Caco-2 (cell line): ENCODE measurements around the gene SLC2A11. TPM values are rescaled to one million over a fixed set of nuclear protein-coding genes. Genes with fewer than 3 reads are reported as not detected.

Experiments used
- BruUV-seq: library from RNA; stranded (reverse); fragments of 400-500 nt; replicated peaks from 2 replicates; lab custom pipeline; 2021; lab: Mats Ljungman, UMichigan
- CTCF ChIA-PET: fragments of 300-600 bp; sonication (Branson Sonifier 250); formaldehyde crosslinking; loops from one replicate; lab custom pipeline; 2022; ENCODE audit warnings: antibody characterized with exemption; lab: Charles Lee
- POLR2A ChIA-PET: fragments of 300-600 bp; sonication (Branson Sonifier 250); formaldehyde crosslinking; loops from one replicate; lab custom pipeline; 2022; ENCODE audit warnings: antibody characterized with exemption; lab: Charles Lee
- DNase-seq, 2 experiments: peaks; one replicate each; pipeline versions ENCODE4 v3.0.0 to v3.0.0-alpha.2; 2020 to 2022
- H3K27me3 ChIP-seq: replicated peaks from 2 replicates; pipeline ENCODE4 v1.6.0; 2011; ENCODE audit warnings: low read length; ENCODE audit not compliant: control insufficient read depth, insufficient read depth
- H3K36me3 ChIP-seq: 2 replicates; pipeline ENCODE4 v1.5.1; 2011; ENCODE audit warnings: low read length; ENCODE audit not compliant: control insufficient read depth, insufficient read depth
- H3K4me1 ChIP-seq: fragments of 250-450 bp; sonication (Bioruptor Pico); 2 replicates; pipeline ENCODE4 v1.5.1; 2020; ENCODE audit warnings: mild to moderate bottlenecking
- H3K4me3 ChIP-seq: 2 replicates; pipeline ENCODE4 v1.5.1; 2011; ENCODE audit warnings: low read depth, mild to moderate bottlenecking, control low read depth, low read length
- H3K9me3 ChIP-seq: fragments of 250-450 bp; sonication (Bioruptor Pico); 2 replicates; pipeline ENCODE4 v1.5.1; 2020; ENCODE audit warnings: mild to moderate bottlenecking, moderate library complexity
- H3K27ac Mint-ChIP-seq: one replicate; pipeline ENCODE4 v1.8.0; 2022; ENCODE audit warnings: mixed read lengths; ENCODE audit not compliant: unreplicated experiment
- H3K27me3 Mint-ChIP-seq: one replicate; pipeline ENCODE4 v1.8.0; 2022; ENCODE audit warnings: mixed read lengths; ENCODE audit not compliant: insufficient read depth, unreplicated experiment
- H3K36me3 Mint-ChIP-seq: one replicate; pipeline ENCODE4 v1.8.0; 2022; ENCODE audit warnings: mild to moderate bottlenecking, mixed read lengths; ENCODE audit not compliant: insufficient read depth, unreplicated experiment
- H3K4me1 Mint-ChIP-seq: one replicate; pipeline ENCODE4 v1.8.0; 2022; ENCODE audit warnings: low read depth, mixed read lengths; ENCODE audit not compliant: unreplicated experiment
- H3K4me3 Mint-ChIP-seq: one replicate; pipeline ENCODE4 v1.8.0; 2022; ENCODE audit warnings: mild to moderate bottlenecking, moderate library complexity, mixed read lengths; ENCODE audit not compliant: unreplicated experiment
- H3K9me3 Mint-ChIP-seq: one replicate; pipeline ENCODE4 v1.8.0; 2022; ENCODE audit warnings: mixed read lengths; ENCODE audit not compliant: unreplicated experiment
- CTCF ChIP-seq, 2 experiments: fragments of 200-600 bp in 1 of 2; IDR thresholded peaks; 1 replicate in 1 of 2; 2 replicates in 1 of 2; pipeline versions ENCODE4 v1.5.1 to v1.8.0; 2011 to 2022; ENCODE audit warnings: antibody characterized with exemption in 1 of 2, control low read depth in 1 of 2, inconsistent platforms in 1 of 2, low read depth in 1 of 2, low read length in 1 of 2, mild to moderate bottlenecking in 1 of 2, moderate library complexity in 1 of 2; ENCODE audit not compliant: insufficient read depth in 1 of 2, severe bottlenecking in 1 of 2, unreplicated experiment in 1 of 2
- intact Hi-C: fragments of 100-400 bp; cut with micrococcal nuclease; formaldehyde crosslinking; loops from one replicate; pipeline ENCODE4 v1.10.0; 2022; ENCODE audit not compliant: unreplicated experiment
- total RNA-seq: library from RNA; stranded (reverse); gene quantifications from 2 replicates; pipeline ENCODE4 v1.2.3, GENCODE V29; 2022

SLC2A11 gene
- total RNA-seq, 1 experiment from 2014 or later, result 32.4 TPM

- Histone ChIP-seq H3K9me3 (no peaks in the 10 kb centered on the region), H3K36me3 (no peaks in the 10 kb centered on the region), H3K4me1 (peaks cover 8% of the 10 kb centered on the region), H3K27me3 (no peaks in the 10 kb centered on the region), H3K4me3 (no peak overlapping the region)
- H3K4me3 Mint-ChIP-seq, result no peak overlapping the region
- H3K4me1 Mint-ChIP-seq, result no peaks in the 10 kb centered on the region
- TF ChIP-seq CTCF (IDR thresholded peaks at IDR 0.05; ENCODE audit: insufficient read depth in 1 of 2, low read depth in 1 of 2, low read length in 1 of 2, severe bottlenecking in 1 of 2, unreplicated experiment in 1 of 2), result no peak
- ChIA-PET POLR2A (interaction anchor here (0.6 to 1.5 kb wide), 3 partner anchors 12 to 83 kb away, joined by 3 to 17 read pairs (median 3); partner anchors contain the start of gene SLC2A11), CTCF (interaction anchor here (0.5 to 1.3 kb wide), 2 partner anchors 92 to 109 kb away, joined by 3 to 9 read pairs; no protein-coding TSS in a partner anchor)
- BruUV-seq, result no TSS peak
- no peak for DNase-seq
- no peaks in the 10 kb centered on the region for H3K9me3 Mint-ChIP-seq
- intact Hi-C loops, result loop anchor here (5.0 kb wide), 1 partner anchor 303 kb away; no protein-coding TSS in a partner anchor
- H3K27me3 Mint-ChIP-seq, result no peaks in the 10 kb centered on the region
- H3K36me3 Mint-ChIP-seq, result peaks cover 6% of the 10 kb centered on the region
- no peak overlapping the region for H3K27ac Mint-ChIP-seq
Measured at GRCh38 chr22:23845265-23846080, 12.2 kb upstream of the SLC2A11 start.

DNA sequence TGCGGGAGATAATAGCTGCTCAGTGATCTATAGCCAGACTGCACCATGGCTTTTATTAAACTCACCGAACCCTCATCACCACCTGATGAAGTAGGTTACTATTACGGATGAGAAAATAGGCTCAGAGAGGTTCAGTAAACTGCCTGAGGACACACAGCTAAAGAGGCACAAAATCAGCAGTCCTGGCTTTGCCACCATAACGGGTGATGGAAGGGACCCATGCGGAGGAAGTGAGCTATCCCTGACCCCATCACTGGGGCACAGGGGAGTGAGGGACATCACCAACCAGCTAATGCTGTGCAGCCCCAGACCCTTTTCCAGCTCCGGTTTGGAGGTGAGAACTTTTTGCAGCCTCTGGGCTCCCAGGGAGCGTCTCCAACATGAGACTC is 11.6 kb upstream of the SLC2A11 start:
- Mint-ChIP-seq H3K36me3 (peaks cover 6% of the 10 kb centered on the region), H3K27ac (no peak overlapping the region), H3K4me3 (no peak overlapping the region), H3K9me3 (no peaks in the 10 kb centered on the region), H3K4me1 (no peaks in the 10 kb centered on the region), H3K27me3 (no peaks in the 10 kb centered on the region)
- intact Hi-C loops, result loop anchor here (5.0 kb wide), 1 partner anchor 304 kb away; no protein-coding TSS in a partner anchor
- CTCF ChIA-PET, result interaction anchor here (0.5 to 1.3 kb wide), 3 partner anchors 71 to 110 kb away, joined by 3 to 9 read pairs (median 3); no protein-coding TSS in a partner anchor
- Histone ChIP-seq H3K4me1 (peaks cover 8% of the 10 kb centered on the region), H3K4me3 (no peak overlapping the region), H3K36me3 (no peaks in the 10 kb centered on the region), H3K9me3 (no peaks in the 10 kb centered on the region), H3K27me3 (no peaks in the 10 kb centered on the region)
- TF ChIP-seq CTCF (IDR thresholded peaks at IDR 0.05; ENCODE audit: insufficient read depth in 1 of 2, low read depth in 1 of 2, low read length in 1 of 2, severe bottlenecking in 1 of 2, unreplicated experiment in 1 of 2), result no peak
- DNase-seq, result no peak
- POLR2A ChIA-PET, result interaction anchor here (0.6 to 1.5 kb wide), 2 partner anchors 12 to 83 kb away, joined by 3 to 17 read pairs; partner anchors contain the start of gene SLC2A11
- no TSS peak for BruUV-seq

DNA sequence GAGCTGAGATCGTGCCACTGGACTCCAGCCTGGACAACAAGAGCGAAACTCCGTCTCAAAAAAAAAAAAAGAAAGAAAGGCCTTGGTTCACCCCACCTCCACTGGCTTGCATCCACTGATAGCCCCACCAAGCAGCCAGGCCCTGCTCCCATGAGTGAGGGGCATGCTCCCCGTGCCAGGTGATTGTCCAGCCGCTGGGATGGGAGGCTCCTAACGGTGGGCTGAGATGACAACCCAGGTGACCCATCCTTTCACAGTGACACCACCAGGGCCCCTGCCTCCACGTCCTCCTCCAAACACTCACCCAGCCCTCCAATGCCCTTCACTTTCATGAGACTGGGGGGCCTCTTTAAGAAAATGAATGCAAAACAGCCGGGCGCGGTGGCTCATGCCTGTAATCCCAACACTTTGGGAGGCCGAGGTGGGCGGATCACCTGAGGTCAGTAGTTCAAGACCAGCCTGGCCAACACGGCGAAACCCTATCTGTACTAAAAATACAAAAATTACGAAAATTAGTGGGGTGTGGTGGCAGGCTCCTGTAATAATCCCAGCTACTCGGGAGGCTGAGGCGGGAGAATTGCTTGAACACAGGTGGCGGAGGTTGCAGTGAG is 10.3 kb upstream of the SLC2A11 start:
- ChIA-PET POLR2A (interaction anchor here (0.6 kb wide), 1 partner anchor 10 kb away, joined by 4 read pairs; the partner anchor contains the start of gene SLC2A11), CTCF (interaction anchor here (1.0 kb wide), 1 partner anchor 73 kb away, joined by 5 read pairs; no protein-coding TSS in a partner anchor)
- Histone ChIP-seq H3K36me3 (no peaks in the 10 kb centered on the region), H3K4me3 (no peak overlapping the region), H3K27me3 (no peaks in the 10 kb centered on the region), H3K9me3 (no peaks in the 10 kb centered on the region), H3K4me1 (peaks cover 8% of the 10 kb centered on the region)
- intact Hi-C loops, result loop anchor here (5.0 kb wide), 1 partner anchor 305 kb away; no protein-coding TSS in a partner anchor
- TF ChIP-seq CTCF (IDR thresholded peaks at IDR 0.05; ENCODE audit: insufficient read depth in 1 of 2, low read depth in 1 of 2, low read length in 1 of 2, severe bottlenecking in 1 of 2, unreplicated experiment in 1 of 2), result no peak
- H3K36me3 Mint-ChIP-seq, result peaks cover 6% of the 10 kb centered on the region
- no peak overlapping the region for H3K27ac Mint-ChIP-seq
- DNase-seq, result no peak
- H3K4me1 Mint-ChIP-seq, result no peaks in the 10 kb centered on the region
- no peaks in the 10 kb centered on the region for H3K27me3 Mint-ChIP-seq
- no peak overlapping the region for H3K4me3 Mint-ChIP-seq
- no peaks in the 10 kb centered on the region for H3K9me3 Mint-ChIP-seq
- BruUV-seq, result no TSS peak
